ENCODE results near the gene RAD23A.
A peak's percentile ranks its signal among the peaks of the same experiment; 100 is the strongest.
"Not testable (repeated sequence)": the region's sequence is repeated elsewhere in the genome, so short reads cannot be mapped to it uniquely, and the experiment has no call there.

RAD23A gene

GRCh38 chr19:12956446-12957388, 11.1 kb downstream of the RAD23A start, which contains the start of gene GADD45GIP1:
Gene GADD45GIP1 (minus strand): TSS chr19:12957223. CDS start chr19:12957212, 11 bp downstream.
- peak within 1 kb of the TSS; percentile 64 for H3K4me3 ChIP-seq (ENCODE audit: low read depth, low read length)
- no peak for DNase-seq (ENCODE audit: low read depth)
- TF ChIP-seq CTCF (IDR thresholded peaks at IDR 0.05; ENCODE audit: low read depth, low read length, missing control alignments) = no peak

- peak overlapping the region; percentile 64 for H3K4me3 ChIP-seq (ENCODE audit: low read depth, low read length)
- not testable (repeated sequence) for DNase-seq (ENCODE audit: low read depth)
Observed at GRCh38 chr19:12957389-12957952, 11.8 kb downstream of the RAD23A start.

GRCh38 chr19:12959481-12959880, 13.8 kb downstream of the RAD23A start:
- no peak overlapping the region for H3K4me3 ChIP-seq (ENCODE audit: low read depth, low read length)
- DNase-seq (ENCODE audit: low read depth) = no peak
- no peak for TF ChIP-seq CTCF (IDR thresholded peaks at IDR 0.05; ENCODE audit: low read depth, low read length, missing control alignments)

GRCh38 chr19:12965017-12965811, 19.6 kb downstream of the RAD23A start:
- TF ChIP-seq CTCF (IDR thresholded peaks at IDR 0.05; ENCODE audit: low read depth, low read length, missing control alignments) = peak; percentile 92
- DNase-seq (ENCODE audit: low read depth) = no peak
- H3K4me3 ChIP-seq (ENCODE audit: low read depth, low read length) = peak overlapping the region; percentile 46

- no peak for DNase-seq (ENCODE audit: low read depth)
- TF ChIP-seq CTCF (IDR thresholded peaks at IDR 0.05; ENCODE audit: low read depth, low read length, missing control alignments) = no peak
- no peak overlapping the region for H3K4me3 ChIP-seq (ENCODE audit: low read depth, low read length)
Observed at GRCh38 chr19:12965812-12966135, 20.1 kb downstream of the RAD23A start.

GRCh38 chr19:12967907-12968306, 22.2 kb downstream of the RAD23A start:
- TF ChIP-seq CTCF (IDR thresholded peaks at IDR 0.05; ENCODE audit: low read depth, low read length, missing control alignments) = no peak
- H3K4me3 ChIP-seq (ENCODE audit: low read depth, low read length) = no peak overlapping the region
- no peak for DNase-seq (ENCODE audit: low read depth)
